ENCODE data around the gene C4orf51. TPM values are rescaled to one million over a fixed set of nuclear protein-coding genes. Genes with fewer than 3 reads are reported as not detected.

C4orf51 gene
- total RNA-seq, 1 donor from 2014 or later = not detected

DNA sequence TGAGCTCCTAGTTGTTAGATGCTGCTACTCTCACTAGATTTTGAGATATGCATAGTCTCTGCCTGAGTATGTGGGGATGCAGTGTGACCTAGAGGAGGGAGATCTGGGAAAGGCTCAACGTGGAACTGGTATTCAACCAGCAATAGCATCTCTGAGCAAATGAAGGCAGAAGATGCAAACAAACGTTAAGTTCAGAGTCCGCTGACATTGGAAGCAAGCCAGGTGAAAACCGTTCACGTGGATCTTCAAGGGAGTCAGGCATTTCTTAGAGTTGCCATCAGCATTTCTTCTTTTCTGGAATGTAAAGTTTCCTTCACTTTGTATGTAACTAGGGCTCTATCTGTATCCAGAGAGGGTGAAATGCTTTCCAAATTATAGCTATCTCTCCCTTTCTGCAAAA lies 59.9 kb downstream of the C4orf51 start:
- no peaks in the 10 kb centered on the region for H3K9me3 ChIP-seq
- H3K27ac ChIP-seq = no peak overlapping the region
- no peak for DNase-seq (ENCODE audit: low spot score in 2 of 2)
- H3K4me3 ChIP-seq = no peak overlapping the region
- TF ChIP-seq, protein P1, sequence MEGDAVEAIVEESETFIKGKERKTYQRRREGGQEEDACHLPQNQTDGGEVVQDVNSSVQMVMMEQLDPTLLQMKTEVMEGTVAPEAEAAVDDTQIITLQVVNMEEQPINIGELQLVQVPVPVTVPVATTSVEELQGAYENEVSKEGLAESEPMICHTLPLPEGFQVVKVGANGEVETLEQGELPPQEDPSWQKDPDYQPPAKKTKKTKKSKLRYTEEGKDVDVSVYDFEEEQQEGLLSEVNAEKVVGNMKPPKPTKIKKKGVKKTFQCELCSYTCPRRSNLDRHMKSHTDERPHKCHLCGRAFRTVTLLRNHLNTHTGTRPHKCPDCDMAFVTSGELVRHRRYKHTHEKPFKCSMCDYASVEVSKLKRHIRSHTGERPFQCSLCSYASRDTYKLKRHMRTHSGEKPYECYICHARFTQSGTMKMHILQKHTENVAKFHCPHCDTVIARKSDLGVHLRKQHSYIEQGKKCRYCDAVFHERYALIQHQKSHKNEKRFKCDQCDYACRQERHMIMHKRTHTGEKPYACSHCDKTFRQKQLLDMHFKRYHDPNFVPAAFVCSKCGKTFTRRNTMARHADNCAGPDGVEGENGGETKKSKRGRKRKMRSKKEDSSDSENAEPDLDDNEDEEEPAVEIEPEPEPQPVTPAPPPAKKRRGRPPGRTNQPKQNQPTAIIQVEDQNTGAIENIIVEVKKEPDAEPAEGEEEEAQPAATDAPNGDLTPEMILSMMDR (IDR thresholded peaks at IDR 0.05) = no peak
- peaks cover 8 to 22% of the 10 kb centered on the region in 2 donors for H3K4me1 ChIP-seq
- intact Hi-C loops (cut with DNase I) = no loop called here
- no peaks in the 10 kb centered on the region for H3K27me3 ChIP-seq
- no peaks in the 10 kb centered on the region for H3K36me3 ChIP-seq

DNA sequence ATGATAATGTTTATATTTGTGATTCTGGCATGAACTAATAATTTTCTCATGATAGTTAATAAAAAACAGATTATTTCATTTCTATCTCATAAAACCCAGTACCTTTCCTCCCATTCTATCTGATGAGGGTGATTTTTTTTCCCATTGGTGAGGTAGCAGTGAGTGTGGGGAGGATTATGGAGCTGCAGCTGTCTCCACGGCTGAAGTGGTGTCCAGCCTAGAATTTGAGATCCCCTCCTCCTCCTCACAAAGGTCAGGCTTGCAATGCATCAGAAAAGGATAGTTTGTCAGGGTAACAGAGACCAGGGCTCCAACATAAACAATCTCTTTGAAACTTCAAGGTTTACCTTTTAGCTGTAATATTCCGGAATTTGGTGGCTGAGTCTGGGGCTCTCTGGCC lies 60.9 kb downstream of the C4orf51 start:
- Histone ChIP-seq H3K4me3 (no peak overlapping the region), H3K9me3 (no peaks in the 10 kb centered on the region), H3K27ac (no peak overlapping the region), H3K27me3 (no peaks in the 10 kb centered on the region), H3K4me1 (peaks cover 5 to 13% of the 10 kb centered on the region in 2 donors), H3K36me3 (no peaks in the 10 kb centered on the region)
- TF ChIP-seq, protein P1 (IDR thresholded peaks at IDR 0.05) = no peak
- intact Hi-C loops (cut with DNase I) = no loop called here
- no peak for DNase-seq (ENCODE audit: low spot score in 2 of 2)

DNA sequence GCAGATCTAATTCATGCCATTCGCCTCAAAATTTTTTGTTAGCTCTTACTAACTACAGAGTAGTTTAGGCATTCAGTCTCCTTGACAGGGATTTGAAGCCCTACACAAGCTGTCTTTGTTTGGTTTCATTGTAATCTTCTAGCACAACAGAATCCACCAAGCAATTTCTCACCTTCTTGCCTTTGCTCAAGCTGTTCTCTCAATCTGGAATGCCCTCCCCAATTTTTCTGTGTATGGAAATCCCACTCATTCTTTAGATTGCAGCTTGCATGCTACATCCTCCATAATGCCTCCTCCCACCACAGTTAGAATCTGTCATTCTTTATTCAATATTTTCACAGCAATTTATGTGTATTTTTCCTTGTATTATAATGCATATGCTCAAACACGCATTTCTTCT lies 63.7 kb downstream of the C4orf51 start:
- Histone ChIP-seq H3K27me3 (no peaks in the 10 kb centered on the region), H3K36me3 (no peaks in the 10 kb centered on the region), H3K4me3 (no peak overlapping the region), H3K27ac (no peak overlapping the region), H3K4me1 (no peaks in the 10 kb centered on the region), H3K9me3 (peaks cover 0 to 3% of the 10 kb centered on the region in 2 donors)
- TF ChIP-seq, protein P1 (IDR thresholded peaks at IDR 0.05) = no peak
- intact Hi-C loops (cut with DNase I) = no loop called here
- DNase-seq (ENCODE audit: low spot score in 2 of 2) = no peak

DNA sequence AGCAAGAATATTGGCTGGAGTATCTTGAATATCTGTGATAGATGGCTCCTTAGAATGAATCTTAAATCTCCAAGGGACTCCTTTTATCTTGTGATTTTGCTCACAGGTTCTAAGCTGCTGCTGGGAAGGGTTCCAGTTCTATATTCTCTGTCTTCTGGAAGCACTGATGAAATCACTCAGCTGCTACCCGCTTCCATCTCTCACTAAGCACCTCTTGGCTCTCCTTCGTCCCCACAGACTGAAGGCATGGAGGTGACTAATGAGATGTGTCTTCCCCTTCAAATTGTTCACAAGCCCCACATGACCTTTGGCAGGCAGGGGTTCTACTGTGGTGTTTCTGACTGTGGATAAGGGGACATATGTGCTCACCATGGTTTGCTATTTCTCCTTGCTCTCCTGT lies 75.9 kb downstream of the C4orf51 start:
- intact Hi-C loops (cut with DNase I) = no loop called here
- H3K27ac ChIP-seq = no peak overlapping the region
- H3K9me3 ChIP-seq = no peaks in the 10 kb centered on the region
- DNase-seq (ENCODE audit: low spot score in 2 of 2) = no peak
- H3K4me1 ChIP-seq = no peaks in the 10 kb centered on the region
- no peak overlapping the region for H3K4me3 ChIP-seq
- H3K36me3 ChIP-seq = peaks cover 8 to 9% of the 10 kb centered on the region in 2 donors
- no peaks in the 10 kb centered on the region for H3K27me3 ChIP-seq
- TF ChIP-seq, protein P1 (IDR thresholded peaks at IDR 0.05) = no peak

DNA sequence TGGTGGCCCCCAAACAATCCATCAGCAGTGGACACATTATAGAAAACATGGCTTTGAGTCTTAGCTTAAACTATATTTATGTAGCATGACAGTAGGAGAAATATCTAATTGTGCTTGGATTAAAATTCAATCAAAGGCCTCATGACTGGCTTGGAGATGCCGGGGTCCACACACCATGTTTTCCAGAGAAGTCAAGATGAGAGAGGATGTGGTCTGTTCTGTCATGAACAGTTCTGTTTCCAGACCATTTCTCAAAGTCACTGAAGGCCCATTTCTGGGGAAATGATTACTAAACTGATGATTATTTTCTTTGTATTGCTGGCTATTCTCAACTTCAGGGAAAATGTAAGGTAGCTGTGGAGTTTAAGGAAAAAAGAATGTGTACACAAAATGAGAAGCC lies 76.3 kb downstream of the C4orf51 start:
- Histone ChIP-seq H3K27ac (no peak overlapping the region), H3K36me3 (peaks cover 13 to 14% of the 10 kb centered on the region in 2 donors), H3K9me3 (no peaks in the 10 kb centered on the region), H3K4me1 (no peaks in the 10 kb centered on the region), H3K4me3 (no peak overlapping the region), H3K27me3 (no peaks in the 10 kb centered on the region)
- TF ChIP-seq, protein P1 (IDR thresholded peaks at IDR 0.05) = no peak
- intact Hi-C loops (cut with DNase I) = no loop called here
- no peak for DNase-seq (ENCODE audit: low spot score in 2 of 2)

DNA sequence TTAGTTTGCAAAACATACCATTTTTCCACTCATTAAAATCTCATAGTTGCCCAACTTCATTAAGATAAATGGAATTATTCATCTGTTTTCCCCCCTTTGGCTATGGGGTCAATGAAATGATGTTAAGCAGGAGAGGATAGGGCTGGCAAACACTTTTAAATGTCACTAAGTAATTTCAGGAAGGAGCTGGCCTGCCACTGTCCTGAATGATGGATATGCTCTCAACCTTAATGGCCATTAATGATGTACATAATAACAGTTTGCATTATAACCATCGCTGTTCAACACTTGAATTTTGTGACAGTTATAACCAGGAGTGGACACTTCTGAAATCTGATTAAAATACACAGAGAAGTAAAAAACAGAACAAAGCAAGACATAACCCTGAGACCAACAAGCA lies 77.2 kb downstream of the C4orf51 start:
- intact Hi-C loops (cut with DNase I) = no loop called here
- H3K4me3 ChIP-seq = no peak overlapping the region
- no peaks in the 10 kb centered on the region for H3K9me3 ChIP-seq
- H3K4me1 ChIP-seq = no peaks in the 10 kb centered on the region
- TF ChIP-seq, protein P1 (IDR thresholded peaks at IDR 0.05) = no peak
- peaks cover 13 to 23% of the 10 kb centered on the region in 2 donors for H3K36me3 ChIP-seq
- no peak for DNase-seq (ENCODE audit: low spot score in 2 of 2)
- H3K27ac ChIP-seq = no peak overlapping the region
- H3K27me3 ChIP-seq = no peaks in the 10 kb centered on the region
